Measurements from ENCODE around the gene INTS1.

Gene INTS1

DNA sequence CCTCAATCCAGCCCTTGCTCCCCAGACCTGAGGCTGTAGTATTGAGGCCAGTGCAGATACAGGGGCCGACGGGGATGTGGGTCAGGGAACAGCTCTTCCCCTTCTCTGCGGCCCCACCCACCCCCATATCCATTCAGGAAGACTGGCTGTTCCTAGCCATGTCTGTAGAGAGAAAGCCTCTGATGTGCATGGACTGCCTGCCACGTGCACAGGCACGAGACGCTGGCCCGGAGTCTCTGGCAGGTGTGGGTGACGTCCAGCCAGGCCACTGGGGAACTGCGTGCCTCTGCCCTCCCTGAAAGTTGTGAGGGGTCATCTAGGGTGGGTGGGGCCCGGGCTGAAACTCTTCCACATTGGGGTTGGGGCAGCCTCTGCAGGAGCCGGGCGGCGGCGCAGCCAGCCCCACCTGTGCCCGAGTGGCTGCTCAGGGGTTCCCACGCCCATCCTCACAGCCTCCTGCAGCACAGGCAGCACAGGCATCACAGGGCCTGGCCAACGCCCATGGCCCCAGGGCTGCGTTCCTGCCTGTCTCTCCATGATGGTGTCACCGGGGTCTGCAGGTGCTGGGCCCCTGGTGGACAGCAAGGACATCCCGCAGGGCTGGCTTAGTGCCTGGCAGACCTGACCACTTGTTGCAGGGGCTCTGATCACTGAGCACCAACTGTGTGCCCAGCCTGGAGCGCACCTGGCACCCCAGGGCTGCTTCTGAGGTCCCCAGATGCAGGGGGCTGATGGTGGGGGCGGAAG, 72.4 kb downstream of the INTS1 start:
- no peak overlapping the region for H3K4me3 ChIP-seq (ENCODE audit: low read depth, low read length)
- H3K36me3 ChIP-seq, result no peaks in the 10 kb centered on the region
- peaks cover 66% of the 10 kb centered on the region for H3K27me3 ChIP-seq
- no peaks in the 10 kb centered on the region for H3K9me3 ChIP-seq
- no peaks in the 10 kb centered on the region for H3K4me1 ChIP-seq
- no peak for DNase-seq
- no peak for TF ChIP-seq CTCF (IDR thresholded peaks at IDR 0.05; ENCODE audit: low read depth, low read length)

DNA sequence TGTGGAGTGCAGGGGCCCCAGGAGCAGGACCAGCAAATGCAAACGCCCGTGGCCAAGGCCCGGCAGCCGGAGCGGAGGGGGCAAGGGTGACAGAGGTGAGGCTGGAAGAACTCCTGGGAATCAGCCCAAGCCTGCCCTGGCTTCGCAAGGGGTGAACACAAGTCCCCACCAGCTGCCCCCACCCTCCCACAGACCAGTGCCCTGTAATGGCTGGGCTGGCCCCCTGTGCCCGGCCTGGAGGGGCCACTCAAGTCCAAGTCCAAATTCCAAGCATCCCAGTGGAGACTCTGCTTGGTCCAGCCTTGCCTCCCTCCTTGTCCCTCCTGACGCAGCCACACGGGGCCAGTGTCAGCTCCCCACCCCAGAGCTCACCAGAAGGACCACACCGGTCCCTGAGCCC, 73.0 kb downstream of the INTS1 start:
- Histone ChIP-seq H3K9me3 (no peaks in the 10 kb centered on the region), H3K36me3 (no peaks in the 10 kb centered on the region), H3K4me1 (no peaks in the 10 kb centered on the region), H3K27me3 (peaks cover 66% of the 10 kb centered on the region), H3K4me3 (ENCODE audit: low read depth, low read length) (no peak overlapping the region)
- no peak for DNase-seq
- TF ChIP-seq CTCF (IDR thresholded peaks at IDR 0.05; ENCODE audit: low read depth, low read length), result no peak

- DNase-seq, result no peak
- TF ChIP-seq CTCF (IDR thresholded peaks at IDR 0.05; ENCODE audit: low read depth, low read length), result no peak
- Histone ChIP-seq H3K9me3 (no peaks in the 10 kb centered on the region), H3K27me3 (peaks cover 63% of the 10 kb centered on the region), H3K4me3 (ENCODE audit: low read depth, low read length) (no peak overlapping the region), H3K36me3 (no peaks in the 10 kb centered on the region), H3K4me1 (no peaks in the 10 kb centered on the region)
Measured at GRCh38 chr7:1430056-1430845, 73.9 kb downstream of the INTS1 start.

DNA sequence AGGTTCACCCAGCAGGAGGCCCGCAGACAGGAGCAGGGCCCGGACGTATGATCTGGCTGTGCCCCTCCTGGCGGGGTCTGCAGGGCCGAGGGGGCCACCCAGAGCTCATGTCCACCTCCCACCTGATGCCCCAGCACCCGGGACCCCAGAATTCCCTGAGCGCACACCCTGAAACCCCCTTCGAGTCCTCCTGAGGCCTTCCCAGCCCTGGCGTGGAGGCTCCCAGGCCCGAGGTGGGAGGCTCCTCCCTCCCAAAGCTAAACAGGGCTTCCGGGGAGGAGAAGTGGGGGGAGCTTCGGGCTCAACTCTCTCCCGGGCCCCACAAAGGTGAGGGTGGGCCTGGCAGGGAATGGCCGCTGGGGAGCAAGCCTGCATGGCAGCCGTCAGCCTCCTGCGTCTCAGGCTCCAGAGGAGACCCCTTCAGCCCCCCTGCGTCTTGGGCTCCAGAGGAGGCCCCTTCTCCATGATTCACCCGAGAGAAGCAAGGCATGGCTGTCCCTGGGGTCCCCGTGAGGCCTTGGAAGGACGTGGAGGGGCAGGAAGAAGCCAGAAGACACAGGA, 75.2 kb downstream of the INTS1 start:
- H3K4me3 ChIP-seq (ENCODE audit: low read depth, low read length), result no peak overlapping the region
- H3K27me3 ChIP-seq, result peaks cover 56% of the 10 kb centered on the region
- TF ChIP-seq CTCF (IDR thresholded peaks at IDR 0.05; ENCODE audit: low read depth, low read length), result no peak
- no peak for DNase-seq
- H3K4me1 ChIP-seq, result no peaks in the 10 kb centered on the region
- H3K9me3 ChIP-seq, result no peaks in the 10 kb centered on the region
- H3K36me3 ChIP-seq, result no peaks in the 10 kb centered on the region

DNA sequence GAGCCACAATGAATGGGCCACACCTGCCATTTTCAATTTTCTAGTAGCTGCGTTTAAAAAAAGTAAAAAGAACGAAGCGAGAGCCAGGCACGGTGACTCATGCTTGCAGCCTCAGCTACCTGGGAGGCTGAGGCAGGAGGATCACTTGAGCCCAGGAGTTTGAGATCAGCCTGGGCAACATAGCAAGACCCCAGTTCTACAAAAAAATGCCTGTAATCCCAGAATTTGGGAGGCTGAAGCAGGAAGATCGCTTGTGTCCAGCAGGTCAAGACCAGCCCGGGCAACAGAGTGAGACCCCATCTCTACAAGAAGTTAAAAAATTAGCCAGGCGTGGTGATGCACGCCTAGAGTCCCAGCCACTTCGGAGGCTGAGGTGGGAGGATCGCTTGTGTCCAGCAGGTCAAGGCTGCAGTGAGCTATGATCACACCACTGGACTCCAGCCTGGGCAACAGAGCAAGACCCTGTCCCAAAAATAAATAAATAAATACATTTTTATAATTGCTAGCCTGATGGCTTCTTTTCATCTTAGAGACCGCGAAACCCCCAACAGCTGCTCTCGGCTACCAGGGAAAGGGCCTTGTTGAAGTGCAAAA, 77.0 kb downstream of the INTS1 start:
- TF ChIP-seq CTCF (IDR thresholded peaks at IDR 0.05; ENCODE audit: low read depth, low read length), result no peak
- no peaks in the 10 kb centered on the region for H3K36me3 ChIP-seq
- no peak overlapping the region for H3K4me3 ChIP-seq (ENCODE audit: low read depth, low read length)
- H3K9me3 ChIP-seq, result no peaks in the 10 kb centered on the region
- peaks cover 6% of the 10 kb centered on the region for H3K4me1 ChIP-seq
- DNase-seq, result no peak
- peaks cover 38% of the 10 kb centered on the region for H3K27me3 ChIP-seq
